Peyer's patch (tissue), 4 donors: Measurements from ENCODE around the gene GLCCI1.

Source experiments
- POLR2A ChIP-seq, 2 donors: fragments of 450-650 bp; IDR thresholded peaks; one replicate each; pipeline ENCODE4 v1.5.1; 2017; ENCODE audit warnings: antibody characterized with exemption in 2 of 2, mild to moderate bottlenecking in 2 of 2, moderate library complexity in 2 of 2
- TF ChIP-seq, protein P1 (sequence below), 6 experiments: fragments of 450-650 bp in 4 of 6; fragments of 200-600 bp in 2 of 6; sonication (generic) in 1 of 6; IDR thresholded peaks; one replicate each; pipeline ENCODE4 v1.5.1; 2017 to 2019; ENCODE audit warnings: antibody characterized with exemption in 6 of 6, mild to moderate bottlenecking in 3 of 6, moderate library complexity in 1 of 6

DNA sequence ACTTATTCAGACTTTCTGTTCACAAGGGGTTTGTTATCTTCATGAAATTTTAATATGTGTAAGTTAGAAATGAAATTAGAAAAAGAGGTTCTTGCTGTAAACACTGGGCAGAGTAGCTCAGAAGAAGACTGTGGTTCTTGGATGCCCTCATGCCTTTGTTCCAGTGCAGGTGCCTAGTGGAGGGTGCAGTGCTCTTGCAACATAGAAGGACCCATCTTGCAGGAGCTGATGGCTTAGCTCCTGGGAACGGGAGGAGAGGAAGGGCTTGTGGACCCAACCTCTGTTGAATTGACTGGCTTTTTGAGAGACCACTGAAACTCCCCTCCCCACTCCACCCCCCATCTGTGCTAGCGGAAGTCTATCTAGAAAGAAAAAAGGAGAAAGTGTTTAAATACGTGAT lies 116.8 kb downstream of the GLCCI1 start:
- TF ChIP-seq, protein P1, sequence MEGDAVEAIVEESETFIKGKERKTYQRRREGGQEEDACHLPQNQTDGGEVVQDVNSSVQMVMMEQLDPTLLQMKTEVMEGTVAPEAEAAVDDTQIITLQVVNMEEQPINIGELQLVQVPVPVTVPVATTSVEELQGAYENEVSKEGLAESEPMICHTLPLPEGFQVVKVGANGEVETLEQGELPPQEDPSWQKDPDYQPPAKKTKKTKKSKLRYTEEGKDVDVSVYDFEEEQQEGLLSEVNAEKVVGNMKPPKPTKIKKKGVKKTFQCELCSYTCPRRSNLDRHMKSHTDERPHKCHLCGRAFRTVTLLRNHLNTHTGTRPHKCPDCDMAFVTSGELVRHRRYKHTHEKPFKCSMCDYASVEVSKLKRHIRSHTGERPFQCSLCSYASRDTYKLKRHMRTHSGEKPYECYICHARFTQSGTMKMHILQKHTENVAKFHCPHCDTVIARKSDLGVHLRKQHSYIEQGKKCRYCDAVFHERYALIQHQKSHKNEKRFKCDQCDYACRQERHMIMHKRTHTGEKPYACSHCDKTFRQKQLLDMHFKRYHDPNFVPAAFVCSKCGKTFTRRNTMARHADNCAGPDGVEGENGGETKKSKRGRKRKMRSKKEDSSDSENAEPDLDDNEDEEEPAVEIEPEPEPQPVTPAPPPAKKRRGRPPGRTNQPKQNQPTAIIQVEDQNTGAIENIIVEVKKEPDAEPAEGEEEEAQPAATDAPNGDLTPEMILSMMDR (IDR thresholded peaks at IDR 0.05), result no peak
- no peak for TF ChIP-seq POLR2A (IDR thresholded peaks at IDR 0.05)
